HT-29 (cell line): Measurements from ENCODE around the gene NCKAP5L. TPM values are rescaled to one million over a fixed set of nuclear protein-coding genes. Genes with fewer than 3 reads are reported as not detected.
"Not testable (repeated sequence)": the region's sequence is repeated elsewhere in the genome, so short reads cannot be mapped to it uniquely, and the experiment has no call there.

Experiments used
- DNase-seq: peaks from one replicate; pipeline ENCODE4 v3.0.0-alpha.2; 2015; ENCODE audit warnings: low spot score
- total RNA-seq: library from RNA; depleted of rRNA; stranded (reverse); fragments of >200 nt; shearing (Covaris generic); gene quantifications from 2 replicates; pipeline ENCODE4 v1.2.3, GENCODE V29; 2014; rRNA removed

Gene NCKAP5L, protein sequence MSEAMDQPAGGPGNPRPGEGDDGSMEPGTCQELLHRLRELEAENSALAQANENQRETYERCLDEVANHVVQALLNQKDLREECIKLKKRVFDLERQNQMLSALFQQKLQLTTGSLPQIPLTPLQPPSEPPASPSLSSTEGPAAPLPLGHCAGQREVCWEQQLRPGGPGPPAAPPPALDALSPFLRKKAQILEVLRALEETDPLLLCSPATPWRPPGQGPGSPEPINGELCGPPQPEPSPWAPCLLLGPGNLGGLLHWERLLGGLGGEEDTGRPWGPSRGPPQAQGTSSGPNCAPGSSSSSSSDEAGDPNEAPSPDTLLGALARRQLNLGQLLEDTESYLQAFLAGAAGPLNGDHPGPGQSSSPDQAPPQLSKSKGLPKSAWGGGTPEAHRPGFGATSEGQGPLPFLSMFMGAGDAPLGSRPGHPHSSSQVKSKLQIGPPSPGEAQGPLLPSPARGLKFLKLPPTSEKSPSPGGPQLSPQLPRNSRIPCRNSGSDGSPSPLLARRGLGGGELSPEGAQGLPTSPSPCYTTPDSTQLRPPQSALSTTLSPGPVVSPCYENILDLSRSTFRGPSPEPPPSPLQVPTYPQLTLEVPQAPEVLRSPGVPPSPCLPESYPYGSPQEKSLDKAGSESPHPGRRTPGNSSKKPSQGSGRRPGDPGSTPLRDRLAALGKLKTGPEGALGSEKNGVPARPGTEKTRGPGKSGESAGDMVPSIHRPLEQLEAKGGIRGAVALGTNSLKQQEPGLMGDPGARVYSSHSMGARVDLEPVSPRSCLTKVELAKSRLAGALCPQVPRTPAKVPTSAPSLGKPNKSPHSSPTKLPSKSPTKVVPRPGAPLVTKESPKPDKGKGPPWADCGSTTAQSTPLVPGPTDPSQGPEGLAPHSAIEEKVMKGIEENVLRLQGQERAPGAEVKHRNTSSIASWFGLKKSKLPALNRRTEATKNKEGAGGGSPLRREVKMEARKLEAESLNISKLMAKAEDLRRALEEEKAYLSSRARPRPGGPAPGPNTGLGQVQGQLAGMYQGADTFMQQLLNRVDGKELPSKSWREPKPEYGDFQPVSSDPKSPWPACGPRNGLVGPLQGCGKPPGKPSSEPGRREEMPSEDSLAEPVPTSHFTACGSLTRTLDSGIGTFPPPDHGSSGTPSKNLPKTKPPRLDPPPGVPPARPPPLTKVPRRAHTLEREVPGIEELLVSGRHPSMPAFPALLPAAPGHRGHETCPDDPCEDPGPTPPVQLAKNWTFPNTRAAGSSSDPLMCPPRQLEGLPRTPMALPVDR (N-terminal part only)
- 16.4 and 19.3 TPM in 2 replicates for total RNA-seq

DNA sequence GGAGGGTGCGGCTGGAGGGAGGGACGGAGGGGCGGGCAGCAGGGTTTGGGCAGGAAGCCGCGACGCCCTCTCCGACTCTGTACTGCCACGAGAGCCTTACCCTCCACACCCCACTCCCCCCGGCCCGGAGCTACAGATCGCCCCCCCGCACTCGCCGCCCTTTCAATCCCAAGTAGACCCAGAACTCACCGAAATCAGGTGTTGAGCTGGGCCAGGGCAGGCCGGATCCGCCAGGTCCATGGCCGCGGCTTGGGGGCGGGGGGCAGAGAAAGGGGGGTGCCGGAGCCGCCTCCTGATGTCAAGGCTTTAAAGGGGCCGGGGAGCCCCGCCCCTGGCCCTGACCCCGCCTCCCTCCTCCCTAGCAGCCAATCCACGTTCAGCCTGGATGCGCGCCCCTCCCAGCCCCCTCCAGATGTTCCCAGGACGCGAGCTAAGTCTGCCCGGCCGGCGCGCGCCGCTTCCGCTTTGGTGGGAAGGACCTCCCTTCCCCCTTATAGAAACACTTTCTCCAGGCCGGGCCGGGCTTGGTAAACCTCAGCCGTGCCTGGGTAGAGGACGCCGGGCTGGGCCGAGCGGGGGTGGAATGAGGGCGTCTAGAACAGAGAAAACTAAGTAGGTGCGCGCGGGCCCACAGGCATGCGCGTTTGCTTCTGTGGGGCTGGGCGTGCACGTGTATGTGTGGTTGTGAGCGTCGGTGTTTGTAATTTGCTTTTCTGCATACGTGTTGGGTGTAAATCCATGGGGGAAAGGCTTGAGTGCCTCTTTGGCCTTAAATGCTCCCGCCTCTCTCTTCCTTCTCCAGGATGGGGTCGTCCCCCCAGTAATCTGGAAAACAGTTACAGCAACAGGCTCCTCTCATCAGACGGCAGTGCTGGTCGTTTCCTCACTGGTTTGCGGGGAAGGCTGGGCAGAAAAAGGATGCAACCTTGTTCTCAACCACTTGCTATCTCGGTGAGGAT, at the start of gene NCKAP5L:
NCKAP5L (minus strand) TSS at position 281 of the 959 bp plus-strand sequence. CDS start 24,369 bp downstream, outside the sequence.
- DNase-seq = peak; percentile 95

DNA sequence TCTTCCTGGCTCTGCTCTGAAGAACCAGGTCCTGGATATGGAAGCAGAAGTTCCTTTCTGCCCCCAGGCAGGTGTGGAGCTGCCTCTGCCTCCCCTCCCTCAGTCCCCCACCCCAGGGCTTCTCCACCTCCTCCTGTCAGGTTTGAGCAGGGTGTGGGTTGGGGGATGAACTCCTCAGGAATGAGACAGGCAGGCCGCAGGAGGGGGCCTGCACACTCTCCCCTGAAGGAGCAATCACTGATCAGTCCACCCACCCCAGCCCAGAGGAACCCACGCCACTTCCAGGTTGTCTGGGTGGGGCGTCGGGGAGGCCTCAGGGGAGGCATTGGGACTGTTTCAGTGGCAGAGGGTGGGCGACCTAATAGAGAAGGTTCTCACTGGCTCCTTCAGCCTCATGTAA, 48.9 kb upstream of the NCKAP5L start:
- DNase-seq = no peak

DNA sequence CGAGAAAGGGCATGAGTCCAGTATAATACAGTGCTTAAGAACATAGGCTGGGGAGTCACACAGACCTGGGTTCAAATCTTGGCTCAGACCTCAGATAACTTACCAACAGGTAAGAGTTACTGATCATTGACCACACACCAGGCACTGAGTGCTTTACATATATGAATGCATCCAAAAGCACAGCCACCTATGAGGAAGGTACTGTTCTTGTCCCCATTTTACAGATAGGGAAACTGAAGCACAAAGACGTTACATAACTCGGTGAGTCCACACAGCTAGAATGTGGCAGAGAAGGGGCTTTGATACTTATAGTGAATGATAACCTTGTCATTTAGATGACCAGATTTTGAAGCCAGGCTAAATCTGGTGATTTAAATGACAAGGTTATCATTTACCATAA, 47.9 kb upstream of the NCKAP5L start:
- DNase-seq = no peak

DNA sequence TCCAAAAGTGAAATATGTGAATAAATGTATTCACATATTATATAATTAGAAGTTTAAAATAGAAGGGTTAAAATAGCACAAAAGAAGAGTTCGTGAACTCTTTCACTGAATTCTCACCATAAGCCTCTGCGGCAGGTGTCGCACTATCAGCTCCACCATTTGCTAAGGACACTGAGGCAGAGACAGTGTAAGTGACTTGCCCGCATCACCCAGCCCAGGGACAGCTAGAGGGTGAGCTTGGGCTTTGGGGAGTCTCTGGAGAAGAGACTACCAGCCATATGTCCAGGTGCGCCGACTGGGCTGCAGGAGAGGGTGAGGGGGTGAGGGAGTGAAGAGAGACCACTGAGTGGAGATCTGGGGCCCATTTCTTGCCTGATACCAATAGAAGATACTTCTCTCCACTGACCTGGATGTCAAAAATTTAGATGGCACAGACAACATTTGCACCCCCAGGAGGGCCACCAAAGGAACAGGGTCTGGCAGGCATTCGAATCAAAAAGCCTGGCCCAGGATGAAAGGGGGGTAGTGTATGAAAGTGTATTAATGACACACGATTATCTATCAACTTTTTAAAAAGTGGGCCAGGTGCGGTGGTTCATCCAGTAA, 47.0 kb upstream of the NCKAP5L start:
- no peak for DNase-seq

DNA sequence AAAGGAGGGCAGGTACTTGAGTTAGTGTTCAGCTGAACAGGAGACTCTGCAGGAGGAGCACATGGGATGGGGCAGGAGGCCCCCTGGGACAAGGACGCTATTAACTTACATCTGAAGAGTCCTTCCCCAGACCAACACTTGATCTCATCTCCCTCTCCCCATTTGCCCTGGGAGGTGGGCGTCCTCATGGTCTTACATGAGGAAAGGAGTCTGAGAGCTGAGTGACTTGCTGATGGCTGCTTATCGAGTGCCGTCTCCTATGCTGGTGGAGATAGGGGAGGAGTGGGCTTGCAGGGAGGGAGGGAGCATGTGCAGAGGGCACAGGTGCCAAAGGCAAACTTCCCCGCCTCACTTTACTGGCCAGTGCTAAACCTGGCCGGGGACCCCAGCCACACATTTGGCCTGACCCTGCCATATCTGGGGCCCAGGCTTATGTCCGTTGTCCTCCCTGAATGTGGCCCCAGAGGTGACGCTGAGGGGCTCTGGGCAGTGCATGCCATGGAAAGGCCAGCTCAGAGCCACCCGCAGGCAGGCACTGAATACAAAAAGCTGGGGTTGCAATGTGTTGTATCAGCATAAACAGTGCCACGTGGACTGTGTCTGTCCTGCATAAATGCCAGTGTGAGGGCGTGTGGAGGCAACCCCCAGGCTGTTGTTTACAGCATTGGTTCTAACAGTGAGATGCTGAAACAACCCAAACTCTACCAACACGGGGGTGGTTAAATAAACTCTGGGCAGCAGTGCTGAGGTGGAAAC, 46.1 kb upstream of the NCKAP5L start:
- DNase-seq = no peak

DNA sequence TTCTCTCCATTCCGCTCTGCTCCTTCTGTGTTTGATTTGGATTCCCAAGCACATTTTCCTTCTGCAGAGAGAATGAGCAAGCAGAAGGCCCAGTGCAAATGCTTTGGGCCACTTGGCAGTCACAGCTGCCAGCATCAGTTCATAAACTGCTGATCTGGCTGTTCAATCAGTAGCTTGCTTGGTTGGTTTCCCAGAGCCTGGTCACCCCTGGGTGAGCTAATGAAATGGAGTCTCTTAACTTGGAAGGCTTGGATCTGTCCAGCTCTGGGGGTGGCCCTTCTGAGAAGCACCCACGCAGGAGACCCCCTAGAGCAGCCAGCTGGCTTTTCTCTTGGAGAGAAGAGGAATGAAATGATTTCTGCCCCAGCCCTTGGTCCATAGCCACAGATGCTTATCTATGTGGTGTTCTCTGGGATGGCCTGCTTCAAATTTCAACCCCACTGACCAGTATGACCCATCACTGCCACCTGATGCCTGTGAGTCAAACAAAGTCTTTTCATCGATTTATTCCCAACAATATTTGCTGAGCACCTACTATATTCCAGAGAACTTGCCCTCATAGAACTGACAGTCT, 45.2 kb upstream of the NCKAP5L start:
- DNase-seq = no peak

DNA sequence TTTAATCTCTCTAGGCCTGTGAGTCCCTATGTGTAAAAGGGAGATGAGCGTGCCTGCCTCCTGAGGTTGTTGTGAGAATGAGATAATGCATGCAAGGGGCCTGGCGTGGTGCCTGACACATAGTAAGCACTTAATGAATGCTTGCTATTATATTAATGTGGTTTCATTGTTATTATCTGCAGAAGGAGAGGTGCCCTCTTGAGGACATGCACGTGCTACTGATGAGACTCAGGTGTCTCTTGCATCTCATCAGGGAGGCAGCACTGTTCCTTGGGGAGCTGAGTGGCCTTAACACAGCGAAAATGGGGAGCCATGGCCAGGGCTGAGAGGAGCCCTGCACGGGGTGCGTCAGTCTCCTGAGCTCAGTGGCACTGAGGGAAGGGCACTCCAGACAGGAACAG, 44.6 kb upstream of the NCKAP5L start:
- no peak for DNase-seq

DNA sequence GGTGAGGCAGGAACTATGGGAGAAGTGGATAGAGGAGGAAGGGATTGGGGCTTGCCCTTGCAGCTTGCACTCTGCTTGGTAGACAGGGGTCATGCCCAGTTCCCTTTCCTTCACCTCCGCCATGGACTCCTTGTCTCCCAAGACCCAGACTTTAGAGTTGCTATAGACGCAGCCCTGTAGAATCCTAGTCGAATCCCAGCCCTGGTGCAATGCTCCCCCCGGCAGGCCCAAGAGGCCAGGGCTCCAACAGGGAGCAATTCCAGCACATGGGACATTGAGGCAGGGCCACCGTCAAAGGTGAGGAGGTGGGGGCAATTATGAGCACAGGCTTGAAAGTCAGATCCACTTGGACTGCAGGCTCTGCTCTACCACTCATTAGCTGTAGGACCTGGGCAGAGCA, 44.2 kb upstream of the NCKAP5L start:
- no peak for DNase-seq

DNA sequence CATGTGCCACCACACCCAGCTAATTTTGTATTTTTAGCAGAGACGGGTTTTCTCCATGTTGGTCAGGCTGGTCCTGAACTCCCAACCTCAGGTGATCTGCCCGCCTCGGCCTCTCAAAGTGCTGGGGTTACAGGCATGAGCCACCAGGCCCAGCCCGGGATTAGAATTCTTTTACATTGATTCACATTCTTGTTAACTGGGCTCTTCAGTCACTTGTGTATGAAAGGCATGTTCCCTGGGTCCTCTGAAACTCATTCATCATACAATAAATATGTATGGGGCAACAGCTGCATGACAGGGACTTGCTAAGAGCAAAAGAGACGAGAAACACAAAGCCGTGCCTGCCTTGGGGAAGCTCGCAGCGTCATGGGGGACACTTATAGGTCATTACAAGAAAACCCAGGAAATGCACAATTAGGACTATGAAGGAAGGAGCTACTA, 43.6 kb upstream of the NCKAP5L start:
- DNase-seq = not testable (repeated sequence)

DNA sequence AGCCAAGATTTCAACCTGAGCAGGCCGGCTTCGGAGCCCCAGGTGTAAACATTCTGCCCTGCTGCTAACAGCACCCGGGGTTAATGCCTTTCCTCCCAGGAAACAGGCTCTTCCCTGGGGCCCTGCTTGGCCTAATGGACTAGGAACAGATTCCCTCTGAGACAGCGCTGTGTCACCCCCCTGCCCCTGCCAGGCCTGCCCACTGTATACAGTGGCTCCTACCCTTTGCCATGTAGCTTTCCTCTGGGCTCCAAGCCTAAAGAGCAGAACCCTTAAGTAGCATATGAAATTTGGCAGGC, 43.0 kb upstream of the NCKAP5L start:
- no peak for DNase-seq

DNA sequence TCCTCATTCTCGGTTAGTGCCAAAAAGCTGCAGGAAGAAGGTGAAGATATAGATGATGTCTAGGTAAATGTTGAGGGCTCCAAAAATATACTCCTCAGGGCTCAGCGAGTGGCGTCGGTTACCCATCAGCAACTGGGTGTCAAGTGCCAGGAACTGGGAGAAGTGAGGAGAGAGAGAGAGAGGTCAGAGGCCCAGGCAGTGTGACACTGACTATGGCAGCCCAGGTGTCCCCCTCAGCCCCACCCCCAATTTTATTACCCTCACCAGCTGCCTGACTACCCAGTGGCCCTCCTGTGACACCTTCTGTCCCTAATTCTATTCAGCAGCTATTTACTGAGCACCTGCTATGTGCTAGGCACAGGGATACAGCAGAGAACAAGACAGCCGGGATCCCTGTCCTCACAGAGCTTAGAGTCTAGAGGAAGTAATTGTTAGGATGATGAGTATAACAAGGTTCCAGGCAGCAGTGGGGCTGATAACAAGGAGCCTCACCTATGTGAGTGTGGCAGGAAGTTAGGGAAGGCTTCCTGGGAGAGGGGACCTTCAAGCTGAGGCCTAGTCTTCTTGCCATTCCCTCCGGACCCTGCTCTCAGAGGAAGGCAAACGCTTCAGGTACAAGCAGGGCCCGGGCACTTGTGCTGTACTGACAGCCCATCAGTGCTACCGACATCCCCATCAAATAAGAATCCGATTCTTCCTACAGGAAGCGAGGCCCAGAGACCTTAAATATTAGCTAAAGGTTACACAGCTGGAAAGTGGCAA, 42.5 kb upstream of the NCKAP5L start:
- DNase-seq = no peak

DNA sequence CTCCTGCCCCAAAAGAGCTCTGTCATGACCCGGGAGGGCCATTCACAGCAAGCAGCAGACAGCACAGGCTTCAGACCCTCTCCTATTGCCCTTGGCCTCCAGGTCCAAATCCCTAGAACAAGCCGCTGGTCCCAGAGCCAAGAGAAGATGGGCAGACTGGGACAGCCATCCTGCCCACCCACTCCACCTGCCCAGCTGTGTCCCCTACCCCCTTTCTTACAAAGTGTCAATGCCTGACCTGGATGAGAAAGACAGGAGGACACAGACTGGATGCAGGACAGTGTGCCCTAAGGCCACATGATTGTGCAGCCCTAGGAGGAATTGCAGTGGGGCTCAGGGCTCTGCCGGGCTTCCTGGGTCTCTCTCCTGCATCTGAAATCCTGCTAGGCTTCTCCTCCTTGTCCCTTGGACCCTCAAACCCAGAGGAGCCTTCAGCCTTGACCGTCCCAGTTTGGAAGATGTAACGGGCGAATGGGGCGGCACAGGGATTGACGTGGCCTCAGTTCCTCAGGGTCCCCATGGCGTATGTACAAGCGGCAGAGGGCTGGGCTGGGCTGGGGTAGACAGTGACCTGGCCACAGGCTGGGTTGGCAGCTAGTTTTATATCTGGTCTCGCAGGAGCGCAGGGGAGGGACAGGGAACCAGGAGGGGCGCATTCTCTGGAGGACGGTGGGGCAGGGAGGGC, 41.7 kb upstream of the NCKAP5L start:
- no peak for DNase-seq

DNA sequence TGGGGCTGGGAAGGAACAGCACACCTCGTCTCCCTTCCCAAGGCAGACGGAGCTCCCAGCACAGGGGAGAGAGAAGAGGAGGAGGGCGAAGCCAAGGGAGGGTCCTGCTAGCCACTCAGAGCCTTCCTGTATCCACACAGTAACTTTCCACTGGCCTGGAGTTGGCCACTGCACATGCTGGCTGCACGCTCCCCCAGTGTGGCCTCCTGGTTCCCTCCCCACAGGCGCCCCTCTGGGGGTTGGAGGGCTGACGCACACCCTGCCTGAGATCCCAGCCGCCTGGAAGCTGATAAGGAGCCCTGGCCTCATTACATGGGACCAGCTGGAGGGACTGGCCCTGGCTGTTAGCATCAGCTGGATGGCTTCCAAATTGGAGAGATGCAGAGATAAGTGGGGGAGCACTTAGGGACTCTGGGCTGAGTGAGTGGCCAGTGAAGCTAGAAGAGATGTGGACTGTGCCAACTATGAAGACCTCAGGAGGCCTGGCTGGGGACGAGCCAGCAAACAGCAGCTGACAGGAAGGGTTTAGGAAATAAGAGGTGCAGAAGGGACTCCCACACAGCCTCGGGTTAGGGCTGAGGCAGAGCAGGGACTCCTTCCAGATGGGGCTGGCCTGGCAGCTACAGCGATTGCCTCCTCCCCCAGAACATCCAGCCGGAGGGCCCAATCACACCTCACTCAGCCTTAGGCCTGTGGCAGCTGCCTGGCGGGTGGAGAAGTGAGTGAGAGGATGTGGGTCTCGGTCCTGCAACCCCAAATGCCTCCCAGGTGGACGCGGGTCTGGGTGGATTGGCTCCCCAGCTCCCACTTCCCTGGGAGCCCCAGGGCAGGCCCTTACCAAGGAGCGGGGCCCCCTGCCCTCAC, 41.0 kb upstream of the NCKAP5L start:
- DNase-seq = peak; percentile 88

DNA sequence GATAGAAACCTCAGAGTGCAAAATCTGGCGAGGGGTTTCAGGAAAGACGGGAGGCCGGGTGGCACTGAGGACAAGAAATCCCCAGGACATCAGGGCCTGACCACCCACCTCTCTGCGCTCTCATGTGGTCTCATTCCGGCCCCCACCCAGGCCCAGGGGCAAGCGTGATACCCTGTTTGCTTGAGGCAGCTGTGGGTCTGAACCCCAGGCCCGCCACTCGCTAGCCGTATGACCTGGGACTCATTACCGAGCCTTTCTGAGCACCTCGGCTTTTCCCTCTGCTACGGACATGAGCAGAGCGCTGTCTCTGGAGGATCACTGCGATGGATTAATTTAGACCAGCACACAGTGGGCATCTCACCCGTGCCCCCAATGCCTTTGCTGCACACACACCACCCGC, 40.2 kb upstream of the NCKAP5L start:
- no peak for DNase-seq

DNA sequence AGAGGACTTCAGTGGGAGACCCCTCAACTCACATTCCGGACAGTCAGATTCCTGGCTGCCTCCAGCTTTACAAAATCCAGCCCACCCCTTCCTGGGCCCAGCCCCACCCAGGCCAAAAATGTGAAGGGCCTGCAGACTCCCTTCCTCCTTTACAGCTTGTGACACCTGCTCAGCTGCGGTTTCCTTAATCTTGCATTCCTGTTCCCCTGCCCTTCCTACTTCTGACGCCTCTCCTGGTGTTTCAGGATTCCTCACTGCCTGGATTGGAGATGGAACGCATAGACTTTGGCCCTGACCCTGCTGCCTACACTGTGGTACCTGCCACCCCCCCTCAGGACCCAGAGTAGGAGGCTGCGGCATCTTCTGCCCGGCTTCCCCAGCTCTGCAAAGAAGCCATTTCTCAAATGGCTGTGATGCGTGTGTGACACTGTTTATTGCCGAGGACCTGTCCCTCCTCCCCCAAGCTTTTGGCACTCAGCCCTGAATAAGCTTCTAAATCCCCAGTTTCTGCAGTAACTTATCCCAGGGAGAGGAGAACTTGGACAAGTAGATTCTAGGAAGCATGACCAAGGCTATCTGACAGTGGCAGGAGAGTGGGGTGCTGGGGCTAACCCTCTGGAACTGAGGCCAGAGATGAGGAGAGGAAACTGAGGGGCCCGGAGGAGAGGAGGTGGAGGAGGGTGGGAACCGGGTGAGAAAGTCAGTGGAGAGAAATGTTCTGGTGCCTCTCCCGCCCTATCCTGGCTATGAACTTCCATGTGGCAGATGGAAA, 39.5 kb upstream of the NCKAP5L start:
- peak; percentile 76 for DNase-seq
